ENCODE data around the gene IL11.

IL11 gene

DNA sequence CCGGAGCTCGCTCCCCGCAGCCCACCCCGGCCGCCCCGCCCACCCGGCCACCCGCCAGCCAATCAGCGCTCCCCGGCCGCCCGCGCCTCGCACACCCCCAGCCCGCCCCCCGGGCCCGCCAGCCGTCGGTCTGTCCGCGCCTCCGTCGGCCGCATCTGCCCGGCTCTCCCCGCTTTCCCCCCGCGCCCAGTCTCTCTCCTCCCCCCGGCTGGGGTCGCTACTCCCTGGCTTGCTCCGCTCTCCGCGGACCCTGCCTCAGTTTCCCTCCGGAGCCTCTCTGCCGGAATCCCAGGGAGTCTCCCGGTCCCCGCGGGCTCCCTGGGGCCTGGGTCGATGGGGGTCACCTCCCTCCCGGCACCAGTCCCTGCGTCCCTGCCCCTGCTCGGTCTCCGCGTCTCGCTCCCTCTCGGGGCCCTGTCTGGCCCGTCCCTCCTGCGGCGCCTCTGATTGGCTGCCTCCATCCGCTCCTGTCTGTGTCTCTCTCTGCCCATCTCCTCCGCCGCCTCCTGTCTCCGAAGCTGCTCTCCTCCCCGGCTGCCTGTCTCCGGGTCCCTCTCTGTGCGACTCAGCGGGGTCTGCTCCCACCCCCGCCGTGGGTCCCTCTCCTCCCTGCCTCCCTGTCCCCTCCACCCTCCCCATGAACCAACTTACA lies 484 bp downstream of the IL11 start:
- DNase-seq = peak; percentile 30

DNA sequence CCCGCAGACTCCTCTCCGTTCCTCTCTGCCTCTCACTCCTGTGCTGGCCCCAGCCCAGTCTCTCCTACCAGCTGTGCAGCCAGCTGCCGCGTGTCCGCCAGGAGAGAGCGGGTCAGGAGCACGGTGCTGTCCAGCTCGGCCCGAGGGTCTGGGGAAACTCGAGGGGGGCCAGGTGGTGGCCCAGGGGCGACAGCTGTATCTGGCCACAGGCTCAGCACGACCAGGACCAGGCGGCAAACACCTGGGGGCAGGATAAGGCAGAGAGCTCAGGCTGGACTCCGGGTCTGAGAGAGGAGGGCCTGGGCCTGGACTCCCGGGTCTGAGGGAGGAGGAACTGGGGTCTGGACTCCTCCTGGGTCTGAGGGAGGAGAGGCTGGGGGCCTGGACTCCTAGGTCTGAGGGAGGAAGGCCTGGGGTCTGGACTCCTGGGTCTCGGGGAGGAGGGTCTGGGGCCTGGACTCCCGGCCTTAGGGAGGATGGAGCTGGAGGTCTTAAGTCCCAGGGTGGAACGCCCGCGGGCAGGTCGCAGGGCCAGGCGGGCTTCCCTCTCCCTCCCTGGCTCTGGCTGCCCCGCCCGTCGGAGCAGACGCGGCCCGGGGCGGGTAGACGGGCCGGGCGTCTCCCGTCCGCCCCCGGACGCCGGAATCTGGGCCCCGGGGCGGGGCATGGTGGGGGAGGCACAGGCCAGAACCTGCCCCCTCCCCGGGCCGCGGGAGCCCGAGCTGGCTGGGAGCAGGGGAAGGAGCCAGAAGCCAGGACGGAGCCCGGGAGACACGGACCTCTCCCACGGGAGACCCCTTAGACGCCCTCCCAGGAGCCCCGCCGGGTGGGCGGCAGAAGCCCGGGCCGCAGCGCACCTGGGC lies 1.3 kb downstream of the IL11 start:
- DNase-seq = peak; percentile 38

DNA sequence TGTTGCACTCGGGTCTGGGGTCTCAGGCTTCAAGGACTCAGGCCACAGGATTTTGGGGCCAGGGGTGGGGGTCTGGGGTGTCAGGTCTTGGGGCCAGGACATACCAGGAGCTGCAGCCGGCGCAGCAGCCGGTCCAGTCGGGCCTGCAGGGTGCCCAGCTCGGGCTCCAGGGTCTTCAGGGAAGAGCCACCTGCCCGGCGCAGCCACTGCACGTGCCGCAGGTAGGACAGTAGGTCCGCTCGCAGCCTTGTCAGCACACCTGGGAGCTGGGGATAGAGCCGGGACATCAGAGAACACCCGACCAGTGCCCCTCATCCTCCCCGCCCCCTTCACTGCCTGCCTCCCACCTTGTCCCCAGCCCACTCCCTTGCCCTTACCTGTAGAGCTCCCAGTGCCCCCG lies 2.2 kb downstream of the IL11 start:
- no peak for DNase-seq

DNA sequence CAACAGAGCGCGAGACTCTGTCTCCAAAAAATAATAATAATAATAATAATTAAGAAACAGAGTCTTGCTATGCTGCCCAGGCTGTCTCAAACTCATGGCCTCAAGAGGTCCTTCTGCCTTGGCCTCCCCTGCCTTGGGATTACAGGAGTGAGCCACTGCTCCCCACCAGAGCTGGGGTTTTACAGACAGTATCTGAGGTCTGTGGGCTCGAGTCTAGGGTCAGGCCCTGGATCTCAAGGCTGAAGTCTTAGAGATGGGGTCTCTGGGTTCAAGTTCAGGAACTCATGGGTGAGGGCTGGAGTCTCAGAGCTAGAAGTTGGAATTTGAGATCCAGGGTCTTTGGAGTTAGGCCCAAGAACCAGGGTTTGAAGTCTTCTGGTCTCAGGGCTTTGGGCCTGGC lies 3.5 kb downstream of the IL11 start:
- DNase-seq = no peak

DNA sequence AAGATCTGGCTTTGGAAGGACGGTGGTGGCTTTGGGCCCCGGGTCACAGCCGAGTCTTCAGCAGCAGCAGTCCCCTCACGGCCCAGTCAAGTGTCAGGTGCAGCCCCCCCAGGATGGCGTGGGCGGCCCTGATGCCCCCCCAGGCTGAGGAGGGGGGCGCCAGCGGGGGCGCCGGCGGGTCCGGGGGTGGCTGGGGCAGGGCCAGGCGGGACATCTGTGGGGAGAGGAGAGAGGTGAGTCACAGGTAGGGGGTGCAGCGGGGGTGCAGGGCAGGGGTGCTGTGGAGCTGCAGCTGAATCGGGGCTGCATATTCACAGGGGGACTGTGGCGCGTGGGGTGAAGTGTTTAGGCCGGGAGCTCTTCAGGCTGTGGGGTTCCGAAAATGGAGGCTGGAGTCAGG lies 4.3 kb downstream of the IL11 start:
- no peak for DNase-seq

- DNase-seq = no peak
Observed at GRCh38 chr19:55365245-55365644, 5.0 kb downstream of the IL11 start.

DNA sequence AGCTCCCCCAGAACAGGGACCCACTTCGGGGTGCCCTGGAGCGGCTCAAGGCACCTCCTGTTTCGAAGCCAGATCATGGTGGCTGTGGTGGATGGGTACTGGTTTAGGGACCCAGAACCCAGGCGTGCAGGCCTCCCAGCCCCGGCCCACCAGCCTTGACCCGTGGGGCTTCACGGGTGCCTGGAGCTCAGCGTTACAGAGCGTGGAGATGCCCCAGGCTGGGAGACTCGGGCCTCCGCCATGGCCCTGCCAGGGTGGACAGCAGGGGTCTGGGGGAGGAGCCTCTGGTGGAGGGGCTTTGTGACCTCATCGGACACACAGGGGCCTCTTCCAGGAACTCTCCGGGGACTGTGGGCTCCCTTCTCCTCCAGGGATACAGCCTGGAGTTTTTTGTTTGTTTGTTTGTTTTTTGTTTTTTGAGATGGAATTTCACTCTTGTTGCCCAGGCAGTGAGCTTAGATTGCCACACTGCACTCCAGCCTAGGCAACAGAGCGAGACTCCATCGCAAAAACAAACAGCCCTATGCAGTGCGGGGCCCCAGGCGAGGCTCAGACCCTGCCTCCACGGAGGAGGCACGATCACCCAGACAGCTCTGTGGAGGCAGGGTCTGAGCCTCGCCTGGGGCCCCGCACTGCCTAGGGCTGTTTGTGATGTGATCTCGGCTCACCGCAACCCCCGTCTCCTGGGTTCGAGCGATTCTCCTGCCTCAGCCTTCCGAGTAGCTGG lies 7.1 kb downstream of the IL11 start, which contains the start of gene GARIN5B:
Gene GARIN5B, minus strand, starts transcription at position 271 of the 727 bp plus-strand sequence. Its CDS starts 194 bp downstream, at position 77.
- no peak for DNase-seq

DNA sequence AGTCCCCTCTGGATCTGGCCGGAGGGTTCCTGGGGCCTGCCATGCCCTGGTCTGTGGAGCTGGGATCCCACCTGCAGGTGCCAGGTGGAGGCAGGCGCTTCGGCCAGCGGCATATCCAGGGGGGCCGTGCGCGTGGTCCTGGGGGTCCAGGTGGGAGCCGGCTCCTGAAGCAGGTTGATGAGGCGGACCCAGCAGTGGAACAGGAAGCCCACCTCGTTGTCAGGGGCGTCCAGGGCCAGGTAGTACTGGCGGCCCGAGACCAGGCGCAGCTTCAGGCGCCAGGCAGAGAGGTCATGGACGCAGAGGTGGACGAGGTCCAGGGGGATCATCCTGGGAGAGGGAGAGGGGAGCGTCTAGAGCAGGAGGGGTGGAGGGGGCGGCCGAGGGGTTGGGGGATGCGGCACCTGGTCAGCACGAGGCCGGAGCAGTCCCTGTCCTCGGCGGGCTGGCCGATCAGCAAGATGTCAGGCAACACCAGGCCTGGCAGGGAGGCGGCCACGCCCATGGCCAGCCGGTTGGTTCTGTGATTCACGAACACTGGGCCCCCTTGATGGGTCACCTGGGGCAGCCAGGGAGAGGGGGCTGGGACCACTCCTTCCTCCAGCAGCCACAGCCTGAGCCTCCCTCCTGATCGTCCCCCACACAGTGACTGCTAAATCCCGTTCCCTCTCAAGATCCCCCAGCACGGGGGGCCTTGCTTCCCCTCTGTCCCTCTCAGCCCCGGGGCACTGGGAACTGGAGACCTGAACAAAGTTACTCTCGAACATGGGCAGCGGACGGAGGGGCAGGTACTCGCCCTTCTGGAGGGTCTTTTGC lies 7.9 kb downstream of the IL11 start:
- no peak for DNase-seq

GRCh38 chr19:55360902-55361301 lies 9.4 kb downstream of the IL11 start:
- DNase-seq = no peak

GRCh38 chr19:55358943-55359908 lies 11.0 kb downstream of the IL11 start:
- DNase-seq = no peak

GRCh38 chr19:55358493-55358892 lies 11.8 kb downstream of the IL11 start:
- no peak for DNase-seq

DNA sequence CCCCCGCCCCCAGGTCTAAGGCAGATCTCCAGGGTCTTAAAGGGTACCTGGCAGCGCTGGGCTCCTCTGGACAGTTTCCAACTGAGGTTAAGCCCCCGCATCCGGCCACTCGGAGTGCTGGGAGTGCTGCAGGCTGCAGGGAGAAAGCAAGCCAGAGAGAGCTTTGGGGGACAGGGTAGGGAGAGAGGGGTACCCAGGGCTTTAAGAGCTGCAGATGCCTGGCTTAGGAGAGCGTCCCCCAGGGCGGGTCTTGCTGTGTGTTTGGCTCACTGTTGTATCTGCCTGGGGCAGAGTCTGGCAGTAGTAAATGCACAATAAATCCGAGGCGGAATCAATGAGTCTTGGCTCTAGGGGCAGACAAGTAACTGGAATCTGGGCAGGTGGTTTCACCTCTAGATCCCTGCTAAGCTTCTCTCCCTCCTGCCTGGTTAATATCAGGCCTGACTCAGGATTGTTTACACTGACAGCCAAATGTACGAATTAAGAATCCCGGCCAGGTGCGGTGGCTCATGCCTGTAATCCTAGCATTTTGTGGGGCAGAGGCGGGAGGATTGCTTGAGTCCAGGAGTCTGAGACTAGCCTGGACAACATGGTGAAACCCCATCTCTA lies 14.9 kb downstream of the IL11 start:
- DNase-seq = no peak

DNA sequence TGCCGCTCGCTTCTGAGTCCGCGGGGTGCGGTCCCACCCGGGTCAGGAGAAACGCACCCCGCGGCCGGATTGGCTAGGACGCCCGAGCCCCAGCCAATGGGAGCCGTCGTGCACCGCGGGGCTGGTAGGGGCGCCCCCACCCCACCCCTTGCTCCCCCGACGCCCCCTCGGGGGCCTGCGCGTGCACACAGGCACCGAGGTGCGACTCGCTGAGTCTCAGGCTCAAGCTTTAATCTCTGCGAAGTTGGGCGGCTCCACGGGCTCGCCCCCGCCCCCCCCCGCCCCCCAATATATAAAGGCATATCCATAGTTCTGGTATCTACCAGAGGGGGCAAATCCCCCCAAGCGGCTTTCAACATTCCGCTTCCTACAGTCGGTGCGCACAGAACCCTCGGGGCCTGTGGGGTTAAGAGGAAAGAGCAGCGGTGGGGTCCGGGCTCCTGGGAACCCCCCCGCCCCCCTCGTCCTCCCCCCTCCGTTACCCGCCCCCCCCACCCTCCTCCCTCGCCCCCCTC lies 15.5 kb downstream of the IL11 start, which contains the start of gene COX6B2:
Gene COX6B2, minus strand, starts transcription at position 22 of the 515 bp plus-strand sequence. CDS start 198 bp downstream, outside the sequence.
- DNase-seq = no peak

DNA sequence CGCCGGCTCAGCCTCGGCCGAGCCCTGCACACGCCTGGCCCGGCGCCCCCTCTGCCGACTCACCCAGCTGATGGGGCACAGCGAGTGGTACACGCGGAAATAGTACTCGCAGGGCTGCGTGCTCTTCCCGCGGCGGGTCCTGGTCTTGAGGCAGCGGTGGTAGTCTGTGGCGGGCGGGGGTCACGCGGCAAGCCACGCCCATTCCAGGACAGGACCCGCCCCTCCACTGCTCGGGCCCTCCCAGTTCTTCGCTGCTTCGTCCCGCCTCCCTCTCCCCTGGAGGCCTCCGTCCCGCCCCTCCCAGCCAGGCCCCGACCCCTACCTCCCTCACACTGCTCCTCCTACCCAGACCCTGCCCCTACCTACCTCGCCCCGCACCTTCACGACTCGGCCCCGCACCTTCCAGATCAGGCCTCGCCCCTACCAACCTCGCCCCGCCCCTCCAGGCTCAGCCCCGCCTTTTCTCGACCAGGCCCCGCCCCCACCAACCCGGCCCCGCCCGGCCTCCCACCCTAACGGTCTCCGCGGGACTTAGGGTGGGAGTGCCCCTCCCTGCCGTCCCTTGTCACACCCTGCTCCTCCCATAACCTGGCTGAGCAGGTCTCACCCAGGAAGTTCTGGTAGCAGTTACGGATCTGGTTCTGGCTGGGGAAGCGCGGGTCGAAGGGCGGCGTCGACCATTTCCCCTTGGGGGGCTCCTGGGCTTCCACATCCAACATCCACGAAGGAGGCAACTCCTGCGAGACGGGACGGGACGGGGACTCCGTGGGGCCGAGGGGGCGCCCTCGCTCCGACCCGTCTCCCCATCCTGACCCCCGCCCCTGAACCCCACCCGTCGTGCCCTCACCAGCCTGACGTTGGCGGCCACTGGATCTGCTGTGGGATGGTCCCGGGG lies 16.2 kb downstream of the IL11 start:
- peak; percentile 73 for DNase-seq

- DNase-seq = no peak
Observed at GRCh38 chr19:55353356-55353802, 16.9 kb downstream of the IL11 start.

DNA sequence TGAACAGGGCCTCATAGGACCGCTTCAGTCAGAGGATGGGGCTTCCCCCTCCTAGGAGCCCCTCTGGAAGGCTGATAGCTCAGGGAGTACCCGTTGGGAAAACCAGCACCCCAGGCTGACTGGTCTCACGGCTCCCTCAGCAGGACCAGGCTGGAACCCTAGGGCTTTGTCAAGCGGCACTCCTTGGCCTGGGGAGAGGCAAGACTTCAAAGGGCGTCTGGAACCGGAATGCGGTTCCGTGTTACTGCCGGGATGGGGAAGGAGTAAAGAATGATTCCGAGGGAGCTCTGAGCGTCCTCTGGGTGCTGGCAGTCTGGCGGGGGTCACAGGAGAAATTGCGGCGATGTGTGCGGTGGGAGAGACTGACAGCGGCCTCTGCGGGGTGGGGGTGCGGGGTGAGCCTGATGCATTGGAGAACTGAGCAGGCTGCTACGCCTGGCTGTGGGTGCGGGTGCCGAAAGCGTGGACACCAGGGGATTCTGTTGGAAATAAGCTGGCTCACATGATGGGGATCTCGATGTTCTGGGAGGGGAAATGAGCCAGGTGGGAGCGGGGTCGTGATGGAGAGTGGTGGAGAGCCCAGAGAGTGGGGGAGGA lies 17.6 kb downstream of the IL11 start:
- no peak for DNase-seq

DNA sequence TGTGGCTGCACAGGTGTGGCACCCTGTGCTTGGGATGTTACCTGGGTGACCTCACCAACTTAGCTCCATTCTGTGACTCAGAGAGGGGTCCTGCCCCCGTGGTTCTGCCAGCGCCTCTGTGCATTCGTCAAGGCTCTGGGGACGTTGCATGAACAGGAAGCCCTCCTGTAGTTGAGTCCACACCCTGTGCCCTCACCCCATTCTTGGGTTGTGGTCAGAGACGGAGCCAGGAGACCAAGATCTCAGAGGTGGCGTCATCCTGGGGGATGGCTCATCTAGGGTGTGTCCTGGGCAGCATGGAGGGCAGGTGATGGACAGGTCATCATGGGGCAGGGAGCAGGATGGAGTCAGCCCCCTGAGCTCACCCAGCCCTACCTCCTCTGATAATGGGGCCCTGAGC lies 18.2 kb downstream of the IL11 start:
- no peak for DNase-seq

- DNase-seq = no peak
Observed at GRCh38 chr19:55350620-55351315, 19.5 kb downstream of the IL11 start.

Data from activated naive CD4-positive, alpha-beta T cell treated with Interleukin-2 at 50 U/mL for 16 hours (primary cell).